Urinary bladder (tissue), 4 donors: ENCODE results near the gene CACNA2D3. TPM values are rescaled to one million over a fixed set of nuclear protein-coding genes. Genes with fewer than 3 reads are reported as not detected.

ENCODE experiments used
- DNase-seq: peaks from one replicate; pipeline ENCODE4 v3.0.0-alpha.2; 2015; ENCODE audit errors: extremely low spot score
- H3K27ac ChIP-seq: one replicate; pipeline ENCODE4 v1.5.1; 2013; ENCODE audit warnings: low read depth, mild to moderate bottlenecking, moderate library complexity
- H3K36me3 ChIP-seq: one replicate; pipeline ENCODE4 v1.6.1; 2013; ENCODE audit warnings: mild to moderate bottlenecking, moderate library complexity; ENCODE audit not compliant: insufficient read depth
- H3K4me1 ChIP-seq: one replicate; pipeline ENCODE4 v1.6.1; 2013; ENCODE audit warnings: mild to moderate bottlenecking, moderate library complexity; ENCODE audit not compliant: insufficient read depth
- H3K4me3 ChIP-seq: one replicate; pipeline ENCODE4 v1.5.1; 2013; ENCODE audit warnings: low read depth, low read length
- WGBS: extraction: QIAGEN DNeasy Blood & Tissue Kit; methylation state at CpG from one replicate; pipeline ENCODE4 v1.1.7; 2013; 5-methylcytosine and 5-hydroxymethylcytosine counted together
- polyA plus RNA-seq: library from polyadenylated mRNA; stranded (reverse); fragments of 200-250 nt; gene quantifications from one replicate; pipeline ENCODE4 v1.2.3, GENCODE V29; 2013
- total RNA-seq: library from RNA; depleted of rRNA; stranded (reverse); fragments of >200 nt; gene quantifications from one replicate; pipeline ENCODE4 v1.2.3, GENCODE V29; 2014
- donor health status: healthy with polysubstance abuse.
- donor health status: healthy.

The CACNA2D3 gene
- total and polyA plus RNA-seq, 2 donors = 0.57 to 1.7 TPM

DNA sequence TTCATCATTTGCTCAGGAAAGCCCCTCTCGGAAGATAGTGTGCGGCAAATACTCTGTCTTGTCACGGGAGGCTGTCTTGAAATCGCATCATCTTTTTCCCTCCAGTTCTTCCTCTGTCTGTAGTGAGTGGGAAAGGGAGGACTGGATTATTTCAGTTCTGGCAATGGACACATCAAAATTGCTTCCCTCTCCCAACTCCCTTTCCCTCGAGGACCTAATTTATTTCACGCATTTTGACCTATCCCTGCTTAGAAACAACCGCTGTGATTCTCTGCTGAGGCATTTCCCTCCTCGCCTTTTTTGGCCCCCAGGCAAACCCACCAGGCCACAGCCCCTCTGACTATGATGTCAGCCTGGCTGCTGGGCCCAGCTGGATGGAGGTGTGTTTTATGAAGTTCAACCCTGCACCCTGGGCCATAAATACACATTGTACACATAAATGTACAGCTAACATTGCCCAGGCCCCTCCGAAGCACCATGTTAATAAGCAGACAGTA lies 944.2 kb downstream of the CACNA2D3 start:
- DNase-seq = peak; percentile 62
- no peak overlapping the region for H3K27ac ChIP-seq
- H3K36me3 ChIP-seq = no peaks in the 10 kb centered on the region
- no peaks in the 10 kb centered on the region for H3K4me1 ChIP-seq
- no peak overlapping the region for H3K4me3 ChIP-seq
- WGBS = 66% methylated on average over 9 of the region's 9 CpGs

- no peak for DNase-seq
- Histone ChIP-seq H3K36me3 (no peaks in the 10 kb centered on the region), H3K27ac (no peak overlapping the region), H3K4me1 (no peaks in the 10 kb centered on the region), H3K4me3 (no peak overlapping the region)
These were observed 947.6 kb downstream of the CACNA2D3 start for GRCh38 chr3:55069950-55070349.

GRCh38 chr3:55074796-55075195 lies 952.4 kb downstream of the CACNA2D3 start:
- no peaks in the 10 kb centered on the region for H3K4me1 ChIP-seq
- H3K27ac ChIP-seq = no peak overlapping the region
- DNase-seq = no peak
- WGBS = 19% methylated on average over 4 of the region's 4 CpGs
- H3K4me3 ChIP-seq = no peak overlapping the region
- H3K36me3 ChIP-seq = no peaks in the 10 kb centered on the region

DNA sequence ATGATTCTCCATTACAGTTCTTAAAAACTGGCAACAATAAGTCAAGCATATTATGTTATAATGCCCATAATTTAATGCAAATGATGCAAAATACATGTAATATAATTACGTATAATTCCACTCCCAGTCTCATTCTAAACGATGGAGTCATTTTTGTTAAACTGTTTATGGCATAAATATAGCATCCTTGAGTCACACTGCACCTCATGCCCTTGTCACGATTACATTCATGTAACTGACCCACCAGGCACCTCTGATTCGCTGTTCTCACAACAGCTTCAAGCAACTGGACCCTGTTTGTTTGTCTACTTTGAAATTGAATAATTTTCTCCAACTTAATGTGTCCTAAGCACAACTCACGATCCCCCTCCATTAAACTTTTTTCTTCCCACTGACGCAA lies 953.5 kb downstream of the CACNA2D3 start:
- Histone ChIP-seq H3K36me3 (no peaks in the 10 kb centered on the region), H3K4me3 (no peak overlapping the region), H3K27ac (no peak overlapping the region), H3K4me1 (no peaks in the 10 kb centered on the region)
- WGBS = 87% methylated on average over 6 of the region's 6 CpGs
- DNase-seq = no peak

DNA sequence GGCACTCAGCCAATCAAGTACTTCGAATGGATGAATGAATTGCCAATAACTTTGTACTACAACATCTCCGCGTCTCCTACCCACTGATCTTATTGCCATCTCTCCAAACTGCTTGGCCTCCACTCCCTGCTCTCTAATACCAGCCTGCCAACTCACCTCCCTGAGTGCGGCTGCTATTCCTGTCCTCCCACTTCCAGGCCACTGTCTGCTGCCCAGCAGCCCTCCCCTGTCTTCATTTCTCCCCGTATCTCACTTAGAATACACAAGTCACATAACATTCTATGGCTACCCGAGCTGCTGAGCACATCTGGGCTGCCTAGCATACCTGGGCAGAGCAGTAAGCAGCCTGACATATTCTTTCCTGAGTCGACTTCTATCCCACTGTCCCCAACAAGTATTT lies 955.4 kb downstream of the CACNA2D3 start:
- Histone ChIP-seq H3K27ac (no peak overlapping the region), H3K4me1 (no peaks in the 10 kb centered on the region), H3K4me3 (no peak overlapping the region), H3K36me3 (no peaks in the 10 kb centered on the region)
- 87% methylated on average over 7 of the region's 7 CpGs for WGBS
- no peak for DNase-seq

DNA sequence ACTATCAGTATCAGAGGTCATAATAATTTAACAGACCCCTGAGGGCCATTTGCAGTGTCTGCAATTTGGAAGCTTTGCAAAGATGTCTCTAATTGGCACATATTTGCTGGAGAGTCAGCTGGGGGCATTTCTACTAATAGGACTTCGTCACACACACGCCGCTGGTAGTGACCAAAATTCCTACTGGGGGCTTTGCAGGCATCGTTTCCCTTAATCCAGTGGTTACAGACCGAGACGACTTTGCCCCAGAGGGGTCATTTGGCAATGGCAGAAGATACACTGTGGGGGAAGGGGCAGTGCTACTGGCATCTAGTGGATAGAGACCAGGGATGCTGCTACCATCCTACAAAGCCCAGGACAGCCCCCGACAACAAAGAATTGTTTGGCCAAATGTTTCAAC lies 956.5 kb downstream of the CACNA2D3 start:
- H3K27ac ChIP-seq = no peak overlapping the region
- no peak overlapping the region for H3K4me3 ChIP-seq
- H3K4me1 ChIP-seq = no peaks in the 10 kb centered on the region
- 79% methylated on average over 7 of the region's 7 CpGs for WGBS
- H3K36me3 ChIP-seq = no peaks in the 10 kb centered on the region
- no peak for DNase-seq

GRCh38 chr3:55085231-55085630 lies 962.9 kb downstream of the CACNA2D3 start:
- DNase-seq = no peak
- Histone ChIP-seq H3K27ac (no peak overlapping the region), H3K4me3 (no peak overlapping the region), H3K36me3 (no peaks in the 10 kb centered on the region), H3K4me1 (no peaks in the 10 kb centered on the region)
- WGBS = 71% methylated on average over 5 of the region's 5 CpGs

DNA sequence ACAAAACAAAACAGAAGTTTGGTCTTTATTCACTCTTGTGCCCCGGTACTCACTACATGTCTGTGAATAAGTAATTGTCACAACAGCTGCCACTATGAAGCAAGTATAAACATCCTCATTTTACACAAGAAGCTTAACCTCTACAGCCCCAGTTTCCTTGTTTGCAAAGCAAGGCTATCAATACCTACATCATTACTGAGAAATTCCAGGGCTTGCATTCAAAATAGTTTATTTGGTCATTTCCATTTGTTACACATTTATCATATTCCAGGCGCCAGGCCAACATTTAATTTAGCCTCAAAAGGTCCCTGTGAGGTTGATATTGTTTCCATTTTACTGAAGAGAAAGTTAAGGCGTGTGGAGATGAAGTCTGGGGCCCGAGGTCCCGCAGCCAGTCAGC lies 966.9 kb downstream of the CACNA2D3 start:
- DNase-seq = no peak
- Histone ChIP-seq H3K27ac (no peak overlapping the region), H3K4me1 (no peaks in the 10 kb centered on the region), H3K36me3 (no peaks in the 10 kb centered on the region), H3K4me3 (no peak overlapping the region)
- 67% methylated on average over 5 of the region's 5 CpGs for WGBS

DNA sequence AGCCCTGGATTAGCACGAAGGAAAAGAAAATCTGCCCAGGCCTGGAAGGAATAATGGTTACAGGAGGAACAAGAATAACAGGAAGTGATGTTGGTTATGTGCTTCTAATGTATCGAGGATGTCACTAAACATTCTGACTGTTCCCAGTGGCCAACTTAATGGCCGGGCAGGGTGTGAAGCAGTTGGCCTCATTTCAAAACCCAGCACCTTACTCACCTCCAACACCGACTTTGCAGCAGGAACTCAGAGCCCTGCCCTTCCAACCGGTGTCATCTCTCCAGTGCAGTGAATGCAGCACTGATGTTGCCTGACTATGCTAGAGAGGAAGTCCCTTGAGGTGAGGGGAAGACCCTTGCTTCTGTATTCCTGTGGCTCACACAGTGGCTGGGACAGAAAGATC lies 967.9 kb downstream of the CACNA2D3 start:
- H3K4me1 ChIP-seq = no peaks in the 10 kb centered on the region
- no peak overlapping the region for H3K4me3 ChIP-seq
- no peak overlapping the region for H3K27ac ChIP-seq
- no peaks in the 10 kb centered on the region for H3K36me3 ChIP-seq
- DNase-seq = no peak
- WGBS = 63% methylated on average over 5 of the region's 5 CpGs

DNA sequence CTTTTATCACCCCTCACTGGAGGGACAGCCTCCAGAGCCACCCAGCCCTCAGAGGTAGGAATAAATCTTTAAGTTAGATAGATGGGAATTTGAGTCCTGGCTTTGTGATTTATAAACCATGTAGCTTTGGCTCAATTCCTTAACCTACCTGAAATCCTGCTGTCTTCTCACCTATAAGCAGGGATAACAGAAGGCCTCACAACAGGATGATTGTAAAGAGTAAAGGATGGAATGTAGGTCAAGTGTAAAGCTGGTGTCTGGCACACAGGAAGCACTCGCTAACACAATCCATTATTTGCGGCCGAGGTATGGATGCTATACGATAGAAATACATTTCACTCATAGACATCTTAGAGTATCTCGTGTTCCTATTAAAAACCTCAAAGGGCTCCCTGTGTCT lies 968.4 kb downstream of the CACNA2D3 start:
- Histone ChIP-seq H3K36me3 (no peaks in the 10 kb centered on the region), H3K27ac (no peak overlapping the region), H3K4me3 (no peak overlapping the region), H3K4me1 (no peaks in the 10 kb centered on the region)
- WGBS = 87% methylated on average over 5 of the region's 5 CpGs
- no peak for DNase-seq

GRCh38 chr3:55091381-55092225 lies 969.3 kb downstream of the CACNA2D3 start:
- Histone ChIP-seq H3K36me3 (no peaks in the 10 kb centered on the region), H3K27ac (no peak overlapping the region), H3K4me1 (no peaks in the 10 kb centered on the region), H3K4me3 (no peak overlapping the region)
- DNase-seq = no peak
- WGBS = 84% methylated on average over 7 of the region's 7 CpGs

DNA sequence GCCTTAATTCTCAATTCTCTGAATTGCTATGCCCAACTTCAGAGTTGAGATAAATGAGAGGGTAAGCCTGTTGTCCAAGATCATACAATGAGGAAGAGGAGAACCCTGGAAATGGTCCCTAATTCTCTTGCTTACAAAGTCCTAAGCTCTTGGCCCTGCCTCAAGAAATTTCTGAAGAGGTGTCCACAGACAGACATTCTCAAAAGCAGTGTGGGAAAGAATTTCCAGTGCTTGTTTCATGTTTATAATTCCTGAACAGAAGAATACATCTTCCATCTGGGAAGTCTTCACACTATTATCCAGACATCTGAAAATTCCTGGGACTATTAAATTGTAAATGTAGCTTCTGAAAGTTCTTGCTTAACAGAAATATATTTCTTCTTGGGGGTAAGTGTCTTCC lies 972.3 kb downstream of the CACNA2D3 start:
- no peak for DNase-seq
- H3K4me1 ChIP-seq = no peaks in the 10 kb centered on the region
- no peak overlapping the region for H3K4me3 ChIP-seq
- H3K36me3 ChIP-seq = no peaks in the 10 kb centered on the region
- no peak overlapping the region for H3K27ac ChIP-seq

DNA sequence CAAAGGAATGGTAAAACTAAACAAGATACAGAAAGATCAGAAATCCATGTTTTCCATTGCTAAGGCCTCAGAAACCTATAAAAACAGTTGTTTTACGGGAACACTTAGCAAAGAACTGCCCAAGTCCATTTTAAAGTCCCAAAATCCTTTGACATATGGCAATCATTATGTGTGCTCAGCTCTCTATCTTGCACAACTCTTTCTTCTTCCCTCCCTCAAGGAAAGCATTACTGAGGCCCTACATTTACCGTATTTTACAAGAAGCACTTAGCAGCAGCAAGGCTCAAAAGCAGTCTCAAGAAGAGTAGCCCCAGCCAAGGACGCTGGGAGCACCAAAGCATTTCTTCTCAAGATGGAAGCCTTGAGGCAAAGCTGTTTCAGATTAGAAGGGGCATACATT lies 975.1 kb downstream of the CACNA2D3 start:
- H3K36me3 ChIP-seq = no peaks in the 10 kb centered on the region
- H3K4me3 ChIP-seq = no peak overlapping the region
- WGBS = 82% methylated on average over 3 of the region's 3 CpGs
- DNase-seq = no peak
- H3K27ac ChIP-seq = no peak overlapping the region
- no peaks in the 10 kb centered on the region for H3K4me1 ChIP-seq

DNA sequence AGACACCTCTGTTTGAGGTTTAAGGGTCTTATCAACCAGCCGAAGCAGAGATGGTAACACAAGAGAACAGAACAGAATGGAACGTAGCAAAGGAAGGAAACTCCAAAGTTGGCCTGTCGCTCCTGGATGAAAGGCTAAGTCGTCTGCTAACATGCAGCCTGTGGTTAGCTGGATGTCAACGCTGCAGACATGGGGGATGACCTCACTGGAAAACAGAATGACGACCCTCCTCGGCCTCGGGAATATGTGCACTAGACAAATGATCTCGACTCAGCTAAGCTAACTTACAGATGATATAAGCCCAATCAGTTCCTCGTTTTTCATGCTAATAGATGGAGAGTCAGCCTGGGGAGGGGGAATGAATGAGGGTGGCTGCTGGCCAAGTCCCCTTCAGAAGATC lies 983.3 kb downstream of the CACNA2D3 start:
- H3K27ac ChIP-seq = no peak overlapping the region
- H3K4me1 ChIP-seq = no peaks in the 10 kb centered on the region
- 83% methylated on average over 10 of the region's 10 CpGs for WGBS
- no peak overlapping the region for H3K4me3 ChIP-seq
- no peak for DNase-seq
- H3K36me3 ChIP-seq = no peaks in the 10 kb centered on the region
